Memory B cell (primary cell): ENCODE measurements around the gene ATF6.
"Not testable (repeated sequence)": the region's sequence is repeated elsewhere in the genome, so short reads cannot be mapped to it uniquely, and the experiment has no call there.

Source experiments
- ATAC-seq: fragments of 150-1000 bp; cut with Tn5 transposase; 2 replicates; pipeline ENCODE4 v1.10.0; 2021; ENCODE audit warnings: low read depth, mild to moderate bottlenecking, moderate library complexity
- DNase-seq, 2 donors: peaks; one replicate each; pipeline ENCODE4 v3.0.0; 2022; ENCODE audit warnings: low spot score in 2 of 2
- H3K27ac Mint-ChIP-seq: one replicate; pipeline ENCODE4 v1.8.0; 2022; ENCODE audit warnings: mild to moderate bottlenecking, moderate library complexity, mixed read lengths
- H3K27me3 Mint-ChIP-seq: one replicate; pipeline ENCODE4 v1.8.0; 2022; ENCODE audit warnings: mixed read lengths
- H3K36me3 Mint-ChIP-seq: one replicate; pipeline ENCODE4 v1.8.0; 2022; ENCODE audit warnings: mild to moderate bottlenecking, mixed read lengths
- H3K4me1 Mint-ChIP-seq: one replicate; pipeline ENCODE4 v1.8.0; 2022; ENCODE audit warnings: mixed read lengths
- H3K4me3 Mint-ChIP-seq: one replicate; pipeline ENCODE4 v1.8.0; 2022; ENCODE audit warnings: mild to moderate bottlenecking, moderate library complexity, mixed read lengths
- H3K9me3 Mint-ChIP-seq: one replicate; pipeline ENCODE4 v1.8.0; 2022; ENCODE audit warnings: mixed read lengths

Gene ATF6

DNA sequence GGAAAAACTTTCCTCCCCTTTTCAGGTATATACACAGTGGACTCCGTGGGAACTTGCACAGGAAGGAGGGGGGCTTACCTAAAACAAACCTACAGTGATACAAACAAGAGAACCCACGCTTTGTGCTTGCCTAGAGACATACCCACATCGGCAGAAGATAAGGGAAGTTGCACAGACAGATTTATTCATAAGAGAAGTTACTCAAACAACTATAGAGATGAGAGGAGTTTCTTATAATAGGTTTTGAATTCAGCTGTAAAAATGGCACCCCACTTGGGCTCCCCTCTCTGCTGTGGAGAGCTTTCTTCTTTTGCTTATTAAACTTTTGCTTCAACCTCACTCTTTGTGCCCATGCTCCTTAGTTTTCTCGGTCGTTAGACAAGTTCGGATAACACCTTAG lies 18.3 kb upstream of the ATF6 start:
- H3K27me3 Mint-ChIP-seq = peaks cover 2% of the 10 kb centered on the region
- ATAC-seq (no peak), DNase-seq (no peak)
- H3K27ac Mint-ChIP-seq = peak overlapping the region; percentile 9
- no peaks in the 10 kb centered on the region for H3K9me3 Mint-ChIP-seq
- H3K4me3 Mint-ChIP-seq = peak overlapping the region; percentile 74
- peaks cover 26% of the 10 kb centered on the region for H3K4me1 Mint-ChIP-seq
- no peaks in the 10 kb centered on the region for H3K36me3 Mint-ChIP-seq

DNA sequence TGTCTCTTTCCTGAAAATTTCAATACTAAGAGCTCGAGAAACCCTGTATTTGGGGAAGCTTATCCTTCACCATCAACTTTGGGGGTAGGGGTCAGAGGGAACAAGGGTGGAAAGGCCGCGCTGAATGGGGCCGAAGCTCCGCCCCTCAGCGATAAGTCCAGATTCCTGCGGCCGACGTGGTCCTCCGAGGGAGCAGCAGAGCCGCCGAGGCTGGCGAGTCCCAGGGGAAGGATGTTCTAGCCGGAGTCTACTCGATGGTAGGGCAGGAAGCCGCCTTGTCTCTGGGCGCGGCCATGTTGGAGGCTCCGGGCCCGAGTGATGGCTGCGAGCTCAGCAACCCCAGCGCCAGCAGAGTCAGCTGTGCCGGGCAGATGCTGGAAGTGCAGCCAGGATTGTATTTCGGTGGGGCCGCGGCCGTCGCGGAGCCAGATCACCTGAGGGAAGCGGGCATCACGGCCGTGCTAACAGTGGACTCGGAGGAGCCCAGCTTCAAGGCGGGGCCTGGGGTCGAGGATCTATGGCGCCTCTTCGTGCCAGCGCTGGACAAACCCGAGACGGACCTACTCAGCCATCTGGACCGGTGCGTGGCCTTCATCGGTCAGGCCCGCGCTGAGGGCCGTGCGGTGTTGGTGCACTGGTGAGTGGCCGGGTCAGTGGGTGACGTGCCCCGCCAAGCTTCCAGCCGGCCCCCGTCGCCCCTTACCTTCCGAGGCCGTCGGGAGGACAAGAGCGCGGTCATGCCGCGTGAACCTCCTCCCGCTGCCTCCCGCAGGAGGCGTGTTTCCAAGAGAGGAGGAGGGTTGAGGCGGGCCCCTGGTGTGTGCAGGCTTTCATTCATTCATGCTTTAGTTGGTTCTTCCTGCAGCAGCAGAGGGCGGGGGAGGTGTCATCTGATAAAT lies 16.4 kb upstream of the ATF6 start, which contains the start of gene DUSP12:
TSS of gene DUSP12 (plus strand) at position 278 of the 899 bp plus-strand sequence. CDS start at position 294, 16 bp downstream.
- H3K4me1 Mint-ChIP-seq = peaks cover 30% of the 10 kb centered on the region
- H3K27ac Mint-ChIP-seq = peak within 1 kb of the TSS; percentile 83
- H3K9me3 Mint-ChIP-seq = peaks cover 3% of the 10 kb centered on the region
- DNase-seq (peak; percentile 92 to 93), ATAC-seq (peak; percentile 96)
- H3K36me3 Mint-ChIP-seq = peaks cover 13% of the 10 kb centered on the region
- H3K27me3 Mint-ChIP-seq = peaks cover 2% of the 10 kb centered on the region
- peak within 1 kb of the TSS; percentile 99 for H3K4me3 Mint-ChIP-seq

DNA sequence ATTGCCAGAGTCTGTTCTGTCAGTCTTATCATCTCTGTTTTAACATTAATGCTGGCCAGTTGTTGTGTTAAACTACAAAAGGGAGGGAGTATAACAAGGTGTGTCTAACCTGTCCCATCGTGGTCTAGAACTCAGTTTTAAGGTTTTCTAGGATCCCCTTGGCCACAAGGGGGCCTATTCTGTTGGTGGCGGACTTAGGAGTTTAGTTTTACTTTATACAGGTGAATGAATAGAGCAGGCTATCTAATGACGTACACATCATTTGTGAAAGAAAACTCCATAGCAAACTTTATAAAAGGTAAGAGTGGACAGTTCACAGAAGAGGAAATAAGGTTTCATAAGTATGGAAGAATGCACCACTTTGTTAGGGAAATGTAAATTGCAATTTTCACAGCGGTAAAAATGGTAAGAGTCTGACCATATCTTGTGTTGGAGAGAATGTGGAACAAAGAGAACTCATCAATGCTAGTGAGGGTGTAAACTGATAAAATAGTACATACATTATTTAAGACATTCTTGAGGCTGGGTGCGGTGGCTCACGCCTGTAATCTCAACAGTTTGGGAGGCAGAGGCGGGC lies 2.5 kb upstream of the ATF6 start:
- Mint-ChIP-seq H3K9me3 (no peaks in the 10 kb centered on the region), H3K27me3 (no peaks in the 10 kb centered on the region), H3K4me3 (peak overlapping the region; percentile 80), H3K36me3 (peaks cover 2% of the 10 kb centered on the region), H3K4me1 (peaks cover 19% of the 10 kb centered on the region), H3K27ac (peak overlapping the region; percentile 89)
- peak; percentile 32 to 41 for DNase-seq
- ATAC-seq = peak; percentile 55

DNA sequence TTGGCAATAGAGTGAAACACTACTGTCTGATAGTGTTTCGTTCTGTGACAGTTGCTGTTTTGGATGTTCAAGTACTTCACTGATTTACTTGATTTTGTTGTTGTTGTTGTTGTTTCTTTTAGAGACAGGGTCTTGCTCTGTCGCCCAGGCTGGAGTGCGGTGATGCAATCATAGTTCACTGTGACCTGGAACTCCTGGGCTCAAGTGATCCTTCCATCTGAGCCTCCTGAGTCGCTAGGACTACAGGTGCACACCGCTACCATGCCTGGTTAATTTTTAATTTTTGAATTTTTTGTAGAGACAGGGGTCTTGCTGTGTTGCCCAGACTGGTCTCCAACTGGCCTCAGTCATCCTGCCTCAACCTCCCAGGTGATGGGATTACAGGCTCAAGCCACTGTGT lies 2.3 kb downstream of the ATF6 start:
- H3K27me3 Mint-ChIP-seq = no peaks in the 10 kb centered on the region
- ATAC-seq (no peak), DNase-seq (no peak)
- no peak overlapping the region for H3K4me3 Mint-ChIP-seq
- peaks cover 2% of the 10 kb centered on the region for H3K36me3 Mint-ChIP-seq
- H3K4me1 Mint-ChIP-seq = peaks cover 23% of the 10 kb centered on the region
- no peaks in the 10 kb centered on the region for H3K9me3 Mint-ChIP-seq
- H3K27ac Mint-ChIP-seq = no peak overlapping the region

DNA sequence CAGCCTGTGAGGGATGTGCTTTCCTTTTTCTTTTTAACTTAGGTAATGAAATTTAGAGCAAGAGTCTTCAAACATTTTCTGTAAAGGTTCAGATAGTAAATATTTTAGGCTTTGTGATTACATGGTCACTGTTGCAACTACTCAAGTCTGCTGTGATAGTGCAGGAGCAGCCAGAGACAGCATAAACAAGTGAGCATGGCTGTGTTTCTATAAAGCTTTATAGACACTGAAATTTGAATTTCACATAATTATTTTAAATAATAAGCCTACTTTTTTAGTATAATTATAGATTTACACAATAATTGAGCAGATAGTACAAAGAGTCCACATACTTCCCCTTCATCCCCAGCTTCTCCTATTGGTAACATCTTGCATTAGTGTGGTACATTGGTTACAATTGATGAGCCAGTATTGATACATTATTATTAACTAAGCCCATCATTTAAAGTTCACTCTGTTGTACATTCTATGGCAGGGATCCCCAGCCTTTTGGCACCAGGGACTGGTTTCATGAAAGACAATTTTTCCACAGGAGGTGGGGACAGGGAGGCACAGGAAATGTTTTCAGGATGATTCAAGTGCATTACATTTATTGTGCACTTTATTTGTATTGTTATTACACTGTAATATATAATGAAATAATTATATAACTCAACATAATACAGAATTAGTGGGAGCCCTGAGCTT lies 3.0 kb downstream of the ATF6 start:
- no peak overlapping the region for H3K4me3 Mint-ChIP-seq
- H3K27ac Mint-ChIP-seq = no peak overlapping the region
- no peak for ATAC-seq
- H3K27me3 Mint-ChIP-seq = no peaks in the 10 kb centered on the region
- H3K36me3 Mint-ChIP-seq = peaks cover 2% of the 10 kb centered on the region
- DNase-seq = no peak
- no peaks in the 10 kb centered on the region for H3K9me3 Mint-ChIP-seq
- H3K4me1 Mint-ChIP-seq = peaks cover 19% of the 10 kb centered on the region

DNA sequence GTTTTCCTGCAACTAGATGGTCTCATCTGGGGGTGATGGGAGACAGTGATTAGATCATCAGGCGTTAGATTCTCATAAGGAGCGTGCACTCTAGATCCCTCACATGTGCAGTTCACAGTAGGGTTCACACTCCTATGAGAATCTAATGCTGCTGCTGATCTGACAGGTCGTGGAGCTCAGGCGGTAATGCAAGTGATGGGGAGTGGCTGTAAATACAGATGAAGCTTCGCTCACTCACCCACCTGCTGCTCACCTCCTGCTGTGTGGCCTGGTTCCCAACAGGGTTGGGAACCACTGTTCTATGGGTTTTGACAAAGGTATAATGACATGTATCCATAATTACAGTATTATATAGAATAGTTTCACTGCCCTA lies 3.5 kb downstream of the ATF6 start:
- ATAC-seq, H3K4me3 Mint-ChIP-seq: not testable (repeated sequence)

DNA sequence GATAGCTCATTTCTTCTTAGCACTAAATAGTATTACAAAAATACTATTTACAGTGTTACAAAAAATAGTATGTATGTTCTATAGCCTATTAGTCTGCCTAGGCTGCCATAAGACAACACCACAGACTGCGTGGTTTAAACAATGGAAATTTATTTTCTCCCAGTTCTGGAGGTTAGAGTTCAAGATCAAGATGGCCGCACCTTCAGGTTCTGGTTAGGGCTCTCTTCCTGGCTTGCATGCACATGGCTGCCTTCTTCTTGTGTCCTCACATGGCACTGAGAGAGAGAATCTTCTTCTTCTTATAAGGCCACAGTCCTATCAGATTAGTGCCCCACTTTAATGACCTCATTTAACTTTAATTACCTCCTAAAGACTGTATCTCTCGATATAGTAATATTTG lies 4.1 kb downstream of the ATF6 start:
- no peak overlapping the region for H3K4me3 Mint-ChIP-seq
- peaks cover 19% of the 10 kb centered on the region for H3K4me1 Mint-ChIP-seq
- H3K27me3 Mint-ChIP-seq = no peaks in the 10 kb centered on the region
- no peaks in the 10 kb centered on the region for H3K9me3 Mint-ChIP-seq
- peaks cover 2% of the 10 kb centered on the region for H3K36me3 Mint-ChIP-seq
- peak overlapping the region; percentile 10 for H3K27ac Mint-ChIP-seq
- ATAC-seq = no peak
- DNase-seq = no peak

More for the DNA sequence above, 3.5 kb downstream of the ATF6 start:
- not testable (repeated sequence) for H3K36me3 Mint-ChIP-seq, H3K27me3 Mint-ChIP-seq, DNase-seq, H3K9me3 Mint-ChIP-seq
- Mint-ChIP-seq H3K27ac (peak overlapping the region; percentile 10), H3K4me1 (peaks cover 19% of the 10 kb centered on the region)

DNA sequence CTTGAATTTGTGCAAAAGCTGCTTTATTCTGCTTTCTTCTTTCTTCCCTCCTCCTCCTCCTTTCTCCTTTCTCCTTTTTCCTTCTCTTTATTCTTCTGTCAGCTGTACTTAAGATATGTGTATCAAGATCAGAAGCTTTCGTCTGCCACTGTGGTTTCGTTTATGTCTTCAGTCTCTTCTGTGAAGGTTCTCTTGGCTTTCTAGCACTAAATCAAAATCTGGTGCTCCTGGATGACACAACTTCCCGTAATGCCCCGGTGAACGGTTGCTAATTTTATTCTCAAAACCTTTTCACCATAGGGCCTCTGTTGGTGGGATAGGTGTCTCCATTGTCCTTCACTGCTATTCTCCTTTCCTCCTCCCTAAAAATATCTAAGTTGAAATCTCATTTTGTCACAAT lies 5.0 kb downstream of the ATF6 start:
- Mint-ChIP-seq H3K27ac (no peak overlapping the region), H3K4me3 (no peak overlapping the region), H3K4me1 (peaks cover 19% of the 10 kb centered on the region), H3K9me3 (no peaks in the 10 kb centered on the region), H3K36me3 (peaks cover 2% of the 10 kb centered on the region), H3K27me3 (no peaks in the 10 kb centered on the region)
- ATAC-seq (no peak), DNase-seq (no peak)

DNA sequence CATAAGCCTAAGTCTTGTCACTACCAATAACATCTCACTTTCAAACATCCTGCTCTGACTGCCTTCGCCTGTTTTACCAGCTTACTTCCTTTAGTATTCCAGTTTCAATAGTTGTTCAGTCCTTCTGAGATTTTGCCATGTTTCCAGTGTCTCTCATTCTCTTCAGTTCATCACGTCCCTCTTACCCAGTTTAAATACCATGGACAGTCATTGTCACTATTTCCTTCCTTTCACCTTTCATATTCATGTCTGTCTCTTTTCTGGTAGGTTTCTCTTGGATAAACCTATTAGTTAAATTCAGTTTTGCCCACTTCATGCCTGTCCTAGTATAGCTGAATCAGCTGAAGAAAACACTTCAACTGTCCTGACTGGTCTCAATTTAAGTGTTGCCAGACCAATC lies 5.9 kb downstream of the ATF6 start:
- no peak for DNase-seq
- Mint-ChIP-seq H3K27me3 (no peaks in the 10 kb centered on the region), H3K4me1 (peaks cover 12% of the 10 kb centered on the region), H3K9me3 (no peaks in the 10 kb centered on the region), H3K27ac (no peak overlapping the region), H3K4me3 (no peak overlapping the region), H3K36me3 (peaks cover 2% of the 10 kb centered on the region)
- ATAC-seq = no peak

DNA sequence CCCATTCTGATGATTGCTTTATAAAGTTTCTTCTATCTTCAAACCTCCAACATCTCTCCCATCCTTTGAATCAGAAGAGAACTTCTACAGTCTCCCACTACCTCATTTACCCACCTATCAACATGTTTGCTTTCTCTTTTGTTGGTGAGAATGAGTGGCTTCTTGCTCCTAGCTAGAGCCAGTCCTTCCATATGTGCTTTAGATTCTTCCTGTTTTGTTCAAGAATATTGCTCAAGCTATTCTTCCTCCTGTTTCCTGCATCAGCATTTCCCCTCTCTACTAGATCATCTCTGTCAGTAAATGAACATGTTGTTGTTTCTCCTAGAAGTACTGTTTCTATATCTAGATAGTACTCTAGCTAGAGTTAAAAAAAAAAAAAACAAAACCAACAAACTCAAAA lies 6.3 kb downstream of the ATF6 start:
- DNase-seq = no peak
- ATAC-seq = no peak
- H3K36me3 Mint-ChIP-seq = peaks cover 2% of the 10 kb centered on the region

DNA sequence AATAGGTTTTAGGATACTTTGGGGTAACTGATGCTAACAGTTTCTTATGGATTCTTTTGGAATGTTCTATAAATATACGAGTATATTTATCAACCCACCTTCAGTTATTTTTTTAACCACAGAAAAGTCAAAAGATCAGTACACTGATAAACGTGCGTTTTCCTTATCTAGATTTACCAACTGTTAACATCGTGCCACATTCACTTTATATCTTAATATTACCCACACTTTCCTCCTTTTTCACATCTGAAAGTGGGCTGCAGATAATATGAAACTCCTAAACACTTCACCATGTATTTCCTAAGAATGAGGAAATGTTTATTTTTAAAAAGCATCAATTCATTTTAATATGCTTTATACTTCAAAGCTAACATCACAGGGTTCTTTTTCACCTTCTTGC lies 7.7 kb downstream of the ATF6 start:
- Mint-ChIP-seq H3K36me3 (peaks cover 2% of the 10 kb centered on the region), H3K27me3 (no peaks in the 10 kb centered on the region), H3K27ac (no peak overlapping the region), H3K9me3 (no peaks in the 10 kb centered on the region), H3K4me3 (no peak overlapping the region), H3K4me1 (peaks cover 12% of the 10 kb centered on the region)
- DNase-seq = no peak
- ATAC-seq = no peak

More for the DNA sequence above, 6.3 kb downstream of the ATF6 start:
- no peaks in the 10 kb centered on the region for H3K27me3 Mint-ChIP-seq
- H3K9me3 Mint-ChIP-seq = no peaks in the 10 kb centered on the region
- no peak overlapping the region for H3K4me3 Mint-ChIP-seq
- H3K27ac Mint-ChIP-seq = no peak overlapping the region
- peaks cover 10% of the 10 kb centered on the region for H3K4me1 Mint-ChIP-seq

DNA sequence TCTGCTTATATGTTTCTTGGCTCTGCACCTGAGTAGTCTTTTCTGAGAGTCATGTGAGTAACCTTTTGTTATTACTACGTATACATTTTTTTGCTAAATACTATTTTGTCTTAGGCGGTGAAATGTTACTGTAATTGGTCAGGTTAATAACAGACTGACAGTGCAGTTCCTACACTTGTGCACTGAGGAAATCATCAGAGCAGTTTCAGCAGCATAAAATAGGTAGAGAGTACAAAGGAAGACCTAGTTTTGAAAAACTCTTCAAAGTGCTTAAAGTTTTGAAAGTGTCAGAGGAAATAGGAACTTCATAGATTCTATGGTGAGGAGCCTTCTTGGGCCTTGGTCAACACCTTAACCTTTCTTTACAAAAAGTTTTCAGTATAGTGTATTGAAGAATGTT lies 11.1 kb downstream of the ATF6 start:
- Mint-ChIP-seq H3K9me3 (no peaks in the 10 kb centered on the region), H3K36me3 (peaks cover 4% of the 10 kb centered on the region), H3K4me3 (no peak overlapping the region)

DNA sequence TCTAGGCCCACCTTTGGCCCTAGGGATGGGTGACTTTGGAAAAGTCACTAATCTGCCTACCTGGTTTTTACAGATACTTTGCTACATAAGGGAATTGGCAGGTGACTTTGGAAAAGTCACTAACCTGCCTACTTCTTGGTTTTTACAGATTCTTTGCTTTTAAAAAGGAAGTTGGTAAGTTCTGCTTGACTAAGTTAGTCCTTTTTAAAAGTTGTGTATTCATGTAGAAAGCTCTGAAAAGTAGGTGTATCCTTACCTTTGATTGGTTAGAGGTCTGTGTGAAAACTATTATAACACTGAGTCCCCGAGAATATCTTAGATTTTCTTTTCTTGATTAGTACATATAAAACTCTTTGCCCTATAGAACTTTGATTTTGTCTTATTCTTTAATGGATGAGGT lies 12.4 kb downstream of the ATF6 start:
- DNase-seq (no peak), ATAC-seq (peak; percentile 84)
- Mint-ChIP-seq H3K36me3 (peaks cover 11% of the 10 kb centered on the region), H3K27ac (peak overlapping the region; percentile 32), H3K4me3 (peak overlapping the region; percentile 11), H3K4me1 (peaks cover 7% of the 10 kb centered on the region), H3K9me3 (no peaks in the 10 kb centered on the region), H3K27me3 (no peaks in the 10 kb centered on the region)

More for the DNA sequence above, 11.1 kb downstream of the ATF6 start:
- no peak overlapping the region for H3K27ac Mint-ChIP-seq
- DNase-seq = no peak
- H3K27me3 Mint-ChIP-seq = no peaks in the 10 kb centered on the region
- peaks cover 7% of the 10 kb centered on the region for H3K4me1 Mint-ChIP-seq
- ATAC-seq = no peak

DNA sequence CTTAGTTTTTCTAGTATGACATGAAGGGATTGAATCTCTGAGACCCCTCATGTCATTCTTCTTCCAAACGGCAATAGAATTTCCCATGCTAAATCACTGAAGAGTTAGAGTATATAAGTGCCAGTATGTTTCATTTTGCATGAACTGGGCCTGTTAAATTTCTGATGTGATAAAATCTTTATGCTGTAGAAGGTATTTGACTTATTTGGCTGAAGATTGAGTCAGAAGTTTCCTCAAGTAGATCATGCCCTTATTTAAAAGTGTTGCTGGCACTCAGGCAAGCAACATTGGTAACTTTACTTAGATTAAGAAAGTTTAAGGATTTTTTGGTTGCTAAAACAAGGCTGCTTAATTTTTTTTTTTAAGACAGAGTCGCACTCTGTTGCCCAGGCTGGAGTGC lies 13.3 kb downstream of the ATF6 start:
- Mint-ChIP-seq H3K4me1 (peaks cover 7% of the 10 kb centered on the region), H3K36me3 (peaks cover 18% of the 10 kb centered on the region), H3K9me3 (no peaks in the 10 kb centered on the region), H3K27me3 (no peaks in the 10 kb centered on the region), H3K27ac (no peak overlapping the region), H3K4me3 (no peak overlapping the region)
- DNase-seq (no peak), ATAC-seq (no peak)
